Right lobe of liver (tissue), 4 donors: ENCODE data around the gene RAPGEF2.

Experiments used
- POLR2A ChIP-seq: fragments of 450-650 bp; IDR thresholded peaks from one replicate; pipeline ENCODE4 v1.6.1; 2017; ENCODE audit warnings: antibody characterized with exemption, mild to moderate bottlenecking
- TF ChIP-seq, protein P1 (sequence below), 4 donors: fragments of 200-600 bp in 3 of 4; fragments of 450-650 bp in 1 of 4; IDR thresholded peaks; one replicate each; pipeline versions ENCODE4 v1.5.1 to v1.8.0; 2016 to 2022; ENCODE audit warnings: antibody characterized with exemption in 4 of 4, mild to moderate bottlenecking in 2 of 4
- donor health status: DM: no; HTN: no; CAD: no.
- donor health status: DM: no; HTN: no; CAD: no.
- donor health status: DM: no; HTN: yes; CAD: no.

DNA sequence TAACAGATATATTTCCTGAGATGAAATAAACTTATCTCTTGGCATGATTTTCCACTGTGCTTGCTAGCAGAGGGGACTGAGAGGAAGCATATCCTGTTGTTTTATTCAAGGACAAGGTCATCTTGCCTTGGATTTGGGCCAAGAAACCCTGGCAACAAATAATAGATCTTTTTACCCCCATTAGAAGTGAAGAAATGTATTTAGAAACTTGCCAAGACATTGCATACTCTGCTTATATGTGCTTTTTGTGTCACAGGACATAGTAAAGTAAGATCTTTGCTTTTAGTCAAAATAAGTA is 170.2 kb downstream of the RAPGEF2 start:
- TF ChIP-seq, protein P1, sequence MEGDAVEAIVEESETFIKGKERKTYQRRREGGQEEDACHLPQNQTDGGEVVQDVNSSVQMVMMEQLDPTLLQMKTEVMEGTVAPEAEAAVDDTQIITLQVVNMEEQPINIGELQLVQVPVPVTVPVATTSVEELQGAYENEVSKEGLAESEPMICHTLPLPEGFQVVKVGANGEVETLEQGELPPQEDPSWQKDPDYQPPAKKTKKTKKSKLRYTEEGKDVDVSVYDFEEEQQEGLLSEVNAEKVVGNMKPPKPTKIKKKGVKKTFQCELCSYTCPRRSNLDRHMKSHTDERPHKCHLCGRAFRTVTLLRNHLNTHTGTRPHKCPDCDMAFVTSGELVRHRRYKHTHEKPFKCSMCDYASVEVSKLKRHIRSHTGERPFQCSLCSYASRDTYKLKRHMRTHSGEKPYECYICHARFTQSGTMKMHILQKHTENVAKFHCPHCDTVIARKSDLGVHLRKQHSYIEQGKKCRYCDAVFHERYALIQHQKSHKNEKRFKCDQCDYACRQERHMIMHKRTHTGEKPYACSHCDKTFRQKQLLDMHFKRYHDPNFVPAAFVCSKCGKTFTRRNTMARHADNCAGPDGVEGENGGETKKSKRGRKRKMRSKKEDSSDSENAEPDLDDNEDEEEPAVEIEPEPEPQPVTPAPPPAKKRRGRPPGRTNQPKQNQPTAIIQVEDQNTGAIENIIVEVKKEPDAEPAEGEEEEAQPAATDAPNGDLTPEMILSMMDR (IDR thresholded peaks at IDR 0.05) = no peak
- no peak for TF ChIP-seq POLR2A
